Type B pancreatic cell (in vitro differentiated cells): Measurements from ENCODE around the gene PRKAR2A. TPM values are rescaled to one million over a fixed set of nuclear protein-coding genes. Genes with fewer than 3 reads are reported as not detected.
A peak's percentile ranks its signal among the peaks of the same experiment; 100 is the strongest.

Source experiments
- DNase-seq: peaks from one replicate; pipeline ENCODE4 v3.0.0; 2021; ENCODE audit warnings: mixed read lengths; ENCODE audit not compliant: unreplicated experiment; ENCODE audit errors: extremely low spot score
- H3K27ac Mint-ChIP-seq: 2 replicates; pipeline ENCODE4 v1.8.0; 2021; ENCODE audit warnings: mild to moderate bottlenecking, mixed read lengths
- H3K27me3 Mint-ChIP-seq: 2 replicates; pipeline ENCODE4 v1.8.0; 2021; ENCODE audit warnings: mixed read lengths
- H3K36me3 Mint-ChIP-seq: 2 replicates; pipeline ENCODE4 v1.8.0; 2021; ENCODE audit warnings: mixed read lengths
- H3K4me1 Mint-ChIP-seq: one replicate; pipeline ENCODE4 v1.8.0; 2021; ENCODE audit warnings: mixed read lengths; ENCODE audit not compliant: unreplicated experiment
- H3K4me3 Mint-ChIP-seq: 2 replicates; pipeline ENCODE4 v1.8.0; 2021; ENCODE audit warnings: mild to moderate bottlenecking, mixed read lengths
- H3K9me3 Mint-ChIP-seq: 2 replicates; pipeline ENCODE4 v1.8.0; 2021; ENCODE audit warnings: mixed read lengths
- CTCF ChIP-seq: fragments of 200-600 bp; sonication (generic); conservative IDR thresholded peaks from 2 replicates; pipeline ENCODE4 v1.5.0; 2021; ENCODE audit warnings: antibody characterized with exemption, mild to moderate bottlenecking
- total RNA-seq: library from RNA; stranded (reverse); gene quantifications from 2 replicates; pipeline ENCODE4 v1.2.1, GENCODE V29; 2021; ENCODE audit warnings: low replicate concordance

Gene PRKAR2A
- total RNA-seq, 1 donor from 2014 or later = 44.1 TPM

DNA sequence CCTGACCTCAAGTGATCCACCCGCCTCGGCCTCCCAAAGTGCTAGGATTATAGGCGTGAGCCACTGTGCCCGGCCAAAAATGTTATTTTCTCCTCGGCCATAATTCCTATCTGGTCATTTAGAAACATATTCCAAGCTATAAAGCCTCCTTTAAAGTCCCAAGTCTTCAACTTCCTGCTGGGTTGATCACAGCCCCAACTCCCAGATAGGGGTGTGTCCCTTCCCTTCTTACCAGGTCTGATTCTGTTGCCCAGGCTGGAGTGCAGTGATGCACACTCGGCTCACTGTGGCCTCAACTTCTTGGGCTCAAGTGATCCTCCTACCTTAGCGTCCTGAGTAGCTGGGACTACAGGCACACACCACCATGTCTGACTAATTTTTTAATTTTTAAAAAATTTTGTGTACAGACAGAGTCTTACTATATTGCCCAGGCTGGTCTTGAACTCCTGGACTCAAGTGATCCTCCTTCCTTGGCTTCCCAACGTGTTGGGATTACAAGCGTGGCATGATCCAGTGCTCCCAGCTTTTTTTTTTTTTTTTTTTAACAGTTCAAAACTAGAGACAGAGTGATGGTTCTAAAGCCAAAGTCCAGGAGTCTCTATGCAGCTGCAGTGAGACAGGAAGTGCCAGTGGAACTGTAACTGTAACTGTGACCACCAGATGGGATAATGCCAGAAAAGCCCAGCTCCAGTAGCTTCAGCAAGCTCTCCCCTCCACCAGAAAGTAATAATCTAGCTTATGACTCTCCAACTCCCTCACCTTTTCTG lies 8.2 kb upstream of the PRKAR2A start:
- H3K4me1 Mint-ChIP-seq = no peaks in the 10 kb centered on the region
- no peak overlapping the region for H3K27ac Mint-ChIP-seq
- no peak overlapping the region for H3K4me3 Mint-ChIP-seq
- no peaks in the 10 kb centered on the region for H3K9me3 Mint-ChIP-seq
- no peaks in the 10 kb centered on the region for H3K27me3 Mint-ChIP-seq
- peaks cover 5% of the 10 kb centered on the region for H3K36me3 Mint-ChIP-seq
- no peak for TF ChIP-seq CTCF
- no peak for DNase-seq

DNA sequence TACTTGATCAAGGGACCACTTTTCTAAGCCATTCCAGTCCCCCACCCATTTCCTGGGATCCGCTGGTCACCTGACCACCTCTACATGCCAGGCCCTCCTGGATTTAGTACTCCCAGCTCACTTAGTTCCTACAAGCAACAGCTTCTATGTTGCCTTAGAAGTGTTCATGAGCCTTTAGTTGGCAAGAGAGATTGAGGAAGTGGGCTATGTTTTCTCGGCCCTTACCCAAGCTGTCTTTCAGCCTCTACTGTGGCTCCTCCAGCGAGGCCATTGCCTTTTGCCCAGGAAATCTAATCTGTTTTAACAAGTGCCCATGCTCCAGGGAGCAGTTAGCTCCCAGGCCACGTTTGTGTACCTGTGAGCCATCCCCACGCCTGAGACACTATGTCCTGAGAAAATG lies 4.5 kb upstream of the PRKAR2A start:
- no peak overlapping the region for H3K4me3 Mint-ChIP-seq
- H3K4me1 Mint-ChIP-seq = peaks cover 5% of the 10 kb centered on the region
- H3K27me3 Mint-ChIP-seq = no peaks in the 10 kb centered on the region
- H3K27ac Mint-ChIP-seq = no peak overlapping the region
- no peaks in the 10 kb centered on the region for H3K36me3 Mint-ChIP-seq
- TF ChIP-seq CTCF = no peak
- no peak for DNase-seq
- H3K9me3 Mint-ChIP-seq = no peaks in the 10 kb centered on the region

GRCh38 chr3:48851407-48851806 lies 3.7 kb upstream of the PRKAR2A start:
- H3K4me3 Mint-ChIP-seq = no peak overlapping the region
- no peak for TF ChIP-seq CTCF
- H3K4me1 Mint-ChIP-seq = peaks cover 5% of the 10 kb centered on the region
- no peak overlapping the region for H3K27ac Mint-ChIP-seq
- no peaks in the 10 kb centered on the region for H3K27me3 Mint-ChIP-seq
- no peak for DNase-seq
- no peaks in the 10 kb centered on the region for H3K9me3 Mint-ChIP-seq
- no peaks in the 10 kb centered on the region for H3K36me3 Mint-ChIP-seq

- Mint-ChIP-seq H3K4me3 (no peak overlapping the region), H3K36me3 (no peaks in the 10 kb centered on the region), H3K4me1 (peaks cover 12% of the 10 kb centered on the region), H3K27ac (no peak overlapping the region), H3K9me3 (no peaks in the 10 kb centered on the region), H3K27me3 (no peaks in the 10 kb centered on the region)
- TF ChIP-seq CTCF = no peak
- no peak for DNase-seq
Measured at GRCh38 chr3:48848816-48849515, 1.3 kb upstream of the PRKAR2A start.

DNA sequence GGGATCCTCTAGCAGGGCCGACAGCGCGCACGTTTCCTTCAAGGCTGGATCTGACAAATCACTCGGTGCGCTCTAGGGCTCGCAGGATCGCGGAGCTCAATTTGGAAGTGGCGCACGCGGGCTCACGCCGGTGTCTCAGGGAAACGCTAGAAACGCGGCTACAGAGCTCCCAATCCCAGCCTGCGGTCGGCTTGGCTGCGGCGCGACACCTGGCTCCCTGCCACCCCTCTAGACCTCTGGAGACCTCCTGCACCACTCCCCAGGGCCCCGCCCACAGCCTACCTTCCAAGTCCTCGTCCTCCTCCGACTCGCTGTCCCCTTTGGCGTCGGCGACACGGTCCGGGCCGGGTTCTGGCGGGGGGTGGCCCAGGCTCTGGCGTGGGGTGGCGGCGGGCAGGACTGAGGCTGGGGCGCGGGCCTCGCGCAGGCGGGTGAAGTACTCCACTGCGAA lies 596 bp downstream of the PRKAR2A start:
- no peak for TF ChIP-seq CTCF
- Mint-ChIP-seq H3K9me3 (no peaks in the 10 kb centered on the region), H3K4me3 (peak overlapping the region; percentile 90), H3K27ac (peak overlapping the region; percentile 69), H3K36me3 (no peaks in the 10 kb centered on the region), H3K27me3 (no peaks in the 10 kb centered on the region), H3K4me1 (peaks cover 12% of the 10 kb centered on the region)
- DNase-seq = peak; percentile 76
